ENCODE results near the gene CERS1.

The CERS1 gene

DNA sequence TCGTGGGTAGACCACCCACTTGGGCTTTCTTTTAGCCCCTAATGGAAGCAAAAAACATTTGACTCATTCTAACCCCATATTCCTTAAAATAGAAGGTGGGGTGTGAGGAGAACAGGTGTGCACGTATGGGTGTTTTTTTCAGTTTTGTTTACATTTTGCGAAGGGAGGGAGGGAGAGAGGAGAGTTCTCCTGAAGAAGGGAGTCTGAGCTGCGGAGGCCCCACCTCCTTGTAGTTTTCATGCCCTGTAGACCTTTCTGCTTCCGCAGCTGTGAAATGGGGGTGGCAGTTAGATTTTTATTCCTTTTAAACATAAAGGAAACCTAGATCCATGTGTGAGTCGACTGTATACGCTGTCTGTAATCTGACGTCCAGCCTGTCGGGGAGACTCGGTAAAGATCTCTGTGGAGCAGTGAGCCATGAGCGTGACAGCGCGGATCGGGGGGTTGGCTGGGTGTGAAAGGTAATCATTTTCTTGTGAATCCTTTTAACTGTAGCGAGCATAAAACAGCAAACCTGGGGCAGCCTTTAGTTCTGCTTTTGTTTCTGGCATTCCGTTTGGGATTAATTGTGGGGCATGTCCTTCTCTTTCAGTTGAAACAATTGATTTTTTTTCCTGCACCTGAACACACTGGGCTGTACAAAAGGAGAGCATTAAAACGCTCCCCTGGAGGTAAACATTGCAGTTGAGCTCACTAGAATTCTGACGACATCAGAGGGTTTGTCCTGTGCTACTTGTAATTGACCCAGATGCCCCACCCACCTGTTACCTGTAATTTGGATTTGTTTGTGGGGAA lies 61.9 kb downstream of the CERS1 start:
- no peak overlapping the region for H2AFZ ChIP-seq (ENCODE audit: low read depth, low read length)
- no peaks in the 10 kb centered on the region for H3K9me3 ChIP-seq (ENCODE audit: low read length)
- H3K27me3 ChIP-seq (ENCODE audit: insufficient read depth, low read length), result no peaks in the 10 kb centered on the region
- H3K4me1 ChIP-seq (ENCODE audit: insufficient read depth, low read length), result peaks cover 20% of the 10 kb centered on the region
- H3K4me3 ChIP-seq (ENCODE audit: low read length), result peak overlapping the region; percentile 58
- peaks cover 35% of the 10 kb centered on the region for H3K36me3 ChIP-seq (ENCODE audit: insufficient read depth, low read length)

DNA sequence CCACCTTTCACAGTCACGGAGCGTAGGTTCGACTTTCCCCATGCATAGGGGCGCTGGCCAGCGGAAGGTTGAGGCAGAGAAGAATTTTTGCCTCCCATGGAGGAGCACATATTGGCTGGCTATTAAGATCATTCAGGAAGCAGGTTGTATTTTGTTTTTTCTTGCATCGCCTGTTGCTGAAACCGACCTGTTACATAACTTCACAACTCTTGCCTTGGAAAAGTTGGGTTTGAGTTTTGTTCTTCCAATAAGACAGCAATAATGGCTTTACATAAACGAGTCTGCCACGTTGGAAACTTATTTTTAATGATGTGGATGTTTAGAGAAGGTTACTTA lies 62.8 kb downstream of the CERS1 start:
- H3K9me3 ChIP-seq (ENCODE audit: low read length), result no peaks in the 10 kb centered on the region

DNA sequence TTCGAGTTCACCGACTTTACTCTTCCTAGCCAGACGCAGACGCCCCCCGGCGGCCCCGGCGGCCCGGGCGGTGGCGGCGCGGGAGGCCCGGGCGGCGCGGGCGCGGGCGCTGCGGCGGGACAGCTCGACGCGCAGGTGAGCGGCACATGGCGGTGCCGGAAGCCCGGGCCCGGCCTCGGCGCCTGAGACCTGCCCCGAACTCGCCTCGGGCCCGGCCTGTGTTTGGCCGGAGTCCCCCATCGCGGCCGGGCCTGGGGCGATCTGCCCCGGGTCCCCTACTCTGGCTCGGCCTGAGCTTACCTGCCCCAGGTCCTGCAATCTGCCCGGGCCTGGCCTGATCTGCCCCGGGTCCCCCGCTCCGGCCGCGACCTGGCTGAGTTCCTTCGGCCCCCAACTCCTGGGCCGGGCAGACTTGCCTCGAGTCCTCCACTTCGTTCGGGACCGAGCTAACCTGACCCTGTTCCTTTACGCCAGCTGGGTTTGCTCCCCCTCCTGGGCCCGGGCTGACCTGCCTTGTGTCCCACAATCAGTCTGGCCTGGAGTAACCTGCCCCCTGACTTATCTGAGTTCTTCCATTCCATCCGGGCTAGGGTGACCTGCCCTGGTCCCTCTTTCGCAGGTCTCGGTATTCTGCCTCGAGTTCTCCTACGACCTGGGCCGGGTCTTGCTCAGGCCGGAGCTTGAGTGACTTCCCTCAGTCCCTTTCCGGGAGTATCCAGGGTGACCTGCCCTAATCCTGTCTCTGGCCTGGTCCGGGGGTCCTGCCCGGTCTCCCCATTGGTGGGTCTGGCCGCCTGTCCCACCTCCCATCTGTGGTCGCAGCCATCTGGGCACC lies 63.4 kb downstream of the CERS1 start:
- Histone ChIP-seq H3K36me3 (ENCODE audit: insufficient read depth, low read length) (peaks cover 25% of the 10 kb centered on the region), H3K9me3 (ENCODE audit: low read length) (no peaks in the 10 kb centered on the region), H3K27me3 (ENCODE audit: insufficient read depth, low read length) (no peaks in the 10 kb centered on the region), H3K4me3 (ENCODE audit: low read length) (peak overlapping the region; percentile 58), H3K4me1 (ENCODE audit: insufficient read depth, low read length) (peaks cover 20% of the 10 kb centered on the region), H2AFZ (ENCODE audit: low read depth, low read length) (peak overlapping the region; percentile 50)

More for the DNA sequence above, 62.8 kb downstream of the CERS1 start:
- Histone ChIP-seq H3K27me3 (ENCODE audit: insufficient read depth, low read length) (no peaks in the 10 kb centered on the region), H2AFZ (ENCODE audit: low read depth, low read length) (no peak overlapping the region), H3K4me1 (ENCODE audit: insufficient read depth, low read length) (peaks cover 20% of the 10 kb centered on the region), H3K4me3 (ENCODE audit: low read length) (peak overlapping the region; percentile 58), H3K36me3 (ENCODE audit: insufficient read depth, low read length) (peaks cover 30% of the 10 kb centered on the region)

- Histone ChIP-seq H3K9me3 (ENCODE audit: low read length) (no peaks in the 10 kb centered on the region), H3K36me3 (ENCODE audit: insufficient read depth, low read length) (peaks cover 22% of the 10 kb centered on the region), H3K4me1 (ENCODE audit: insufficient read depth, low read length) (peaks cover 20% of the 10 kb centered on the region), H3K27me3 (ENCODE audit: insufficient read depth, low read length) (no peaks in the 10 kb centered on the region), H2AFZ (ENCODE audit: low read depth, low read length) (peak within 1 kb of the TSS; percentile 72), H3K4me3 (ENCODE audit: low read length) (peak within 1 kb of the TSS; percentile 58)
Measured at GRCh38 chr19:18831524-18832305, 64.2 kb downstream of the CERS1 start, which contains the start of gene UPF1. TSS of gene UPF1 (plus strand) at chr19:18831959. CDS start at chr19:18832210, 251 bp downstream.

DNA sequence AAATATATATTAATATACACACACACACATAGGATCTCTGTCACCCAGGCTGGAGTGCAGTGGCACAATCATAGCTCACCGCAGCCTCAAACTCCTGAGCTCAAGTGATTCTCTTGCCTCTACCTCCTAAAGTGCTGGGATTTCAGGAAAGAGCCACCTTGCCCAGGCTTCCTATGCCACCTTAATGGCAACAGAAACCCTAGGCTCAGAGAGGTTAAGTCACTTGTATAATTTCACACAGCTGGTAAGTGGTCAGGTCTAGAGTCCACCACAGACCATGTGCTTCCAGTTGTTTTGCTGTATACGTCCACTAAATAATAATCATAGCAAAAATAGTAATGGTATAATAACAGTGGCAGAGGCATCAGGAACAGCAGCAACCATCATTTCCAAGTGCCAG lies 65.5 kb downstream of the CERS1 start:
- Histone ChIP-seq H3K4me1 (ENCODE audit: insufficient read depth, low read length) (peaks cover 20% of the 10 kb centered on the region), H3K9me3 (ENCODE audit: low read length) (no peaks in the 10 kb centered on the region), H2AFZ (ENCODE audit: low read depth, low read length) (no peak overlapping the region), H3K36me3 (ENCODE audit: insufficient read depth, low read length) (peaks cover 11% of the 10 kb centered on the region), H3K4me3 (ENCODE audit: low read length) (no peak overlapping the region), H3K27me3 (ENCODE audit: insufficient read depth, low read length) (no peaks in the 10 kb centered on the region)

DNA sequence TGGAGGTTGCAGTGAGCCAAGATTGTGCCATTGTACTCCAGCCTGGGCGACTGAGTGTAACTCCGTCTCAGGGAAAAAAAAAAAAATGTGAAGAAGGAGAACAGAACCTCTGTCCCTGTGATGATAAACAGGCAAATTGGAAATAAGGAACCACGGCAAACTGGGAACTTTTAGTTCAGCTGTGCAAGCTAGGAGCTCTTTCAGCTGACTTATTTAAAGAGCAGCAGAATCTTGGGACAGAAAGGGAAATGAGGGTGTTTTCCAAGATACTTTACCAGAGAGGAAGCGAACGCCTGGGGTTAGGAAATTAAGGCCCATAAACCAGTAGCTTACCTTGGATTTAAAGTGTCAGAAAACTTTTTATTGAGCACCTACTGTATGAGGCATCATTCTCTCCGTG lies 67.2 kb downstream of the CERS1 start:
- no peaks in the 10 kb centered on the region for H3K36me3 ChIP-seq (ENCODE audit: insufficient read depth, low read length)
- peaks cover 11% of the 10 kb centered on the region for H3K4me1 ChIP-seq (ENCODE audit: insufficient read depth, low read length)
- no peak overlapping the region for H2AFZ ChIP-seq (ENCODE audit: low read depth, low read length)
- no peak overlapping the region for H3K4me3 ChIP-seq (ENCODE audit: low read length)
- H3K9me3 ChIP-seq (ENCODE audit: low read length), result no peaks in the 10 kb centered on the region
- H3K27me3 ChIP-seq (ENCODE audit: insufficient read depth, low read length), result no peaks in the 10 kb centered on the region
